CD4-positive, alpha-beta T cell (primary cell): ENCODE results near the gene CRIM1. TPM values are rescaled to one million over a fixed set of nuclear protein-coding genes. Genes with fewer than 3 reads are reported as not detected.
"Not testable (repeated sequence)": the region's sequence is repeated elsewhere in the genome, so short reads cannot be mapped to it uniquely, and the experiment has no call there.

ENCODE experiments used
- ATAC-seq: fragments of 200-7000 bp; cut with Tn5 transposase; one replicate; pipeline ENCODE4 v1.10.0; 2022; ENCODE audit warnings: mild to moderate bottlenecking; ENCODE audit not compliant: poor library complexity
- CTCF ChIA-PET: fragments of 350-600 bp; sonication (Branson Sonifier 250); formaldehyde crosslinking; loops from one replicate; lab custom pipeline; 2021; ENCODE audit warnings: antibody characterized with exemption, inconsistent platforms; lab: Charles Lee
- POLR2A ChIA-PET: fragments of 350-600 bp; sonication (Branson Sonifier 250); formaldehyde crosslinking; loops from one replicate; lab custom pipeline; 2021; ENCODE audit warnings: antibody characterized with exemption, inconsistent platforms; lab: Charles Lee
- DNase-seq, 14 experiments: peaks; one replicate each; pipeline ENCODE4 v3.0.0-alpha.2; 2013 to 2020; ENCODE audit warnings: mixed read lengths in 2 of 14
- H3K27ac ChIP-seq, 2 donors: one replicate each; pipeline versions ENCODE4 v1.5.1 to v1.7.0; 2013; ENCODE audit warnings: low read length in 2 of 2, low read depth in 1 of 2, mild to moderate bottlenecking in 1 of 2
- H3K27me3 ChIP-seq, 2 experiments: 1 replicate in 1 of 2; 2 replicates in 1 of 2; pipeline versions ENCODE4 v1.6.1 to v1.7.0; 2013; ENCODE audit warnings: low read length in 2 of 2, control low read depth in 1 of 2, mild to moderate bottlenecking in 1 of 2, moderate library complexity in 1 of 2; ENCODE audit not compliant: insufficient read depth in 2 of 2, control insufficient read depth in 1 of 2
- H3K36me3 ChIP-seq: one replicate; pipeline ENCODE4 v1.6.1; 2013; ENCODE audit warnings: low read length, control low read depth; ENCODE audit not compliant: insufficient read depth
- H3K4me1 ChIP-seq: one replicate; pipeline ENCODE4 v1.6.1; 2013; ENCODE audit warnings: low read length, control low read depth; ENCODE audit not compliant: insufficient read depth
- H3K4me3 ChIP-seq: one replicate; pipeline ENCODE4 v1.5.1; 2013; ENCODE audit warnings: mild to moderate bottlenecking, low read length, moderate library complexity
- H3K9me3 ChIP-seq, 2 experiments: 1 replicate in 1 of 2; 2 replicates in 1 of 2; pipeline versions ENCODE4 v1.6.1 to v1.7.0; 2013; ENCODE audit warnings: low read length in 2 of 2, mild to moderate bottlenecking in 2 of 2, control low read depth in 1 of 2, moderate library complexity in 1 of 2; ENCODE audit not compliant: control insufficient read depth in 1 of 2, insufficient read depth in 1 of 2
- H3K27ac Mint-ChIP-seq: one replicate; pipeline ENCODE4 v1.8.0; 2020; ENCODE audit warnings: mixed read lengths
- H3K27me3 Mint-ChIP-seq: one replicate; pipeline ENCODE4 v1.8.0; 2021; ENCODE audit warnings: mixed read lengths
- H3K36me3 Mint-ChIP-seq: one replicate; pipeline ENCODE4 v1.8.0; 2021; ENCODE audit warnings: low read depth, mixed read lengths
- H3K4me1 Mint-ChIP-seq: one replicate; pipeline ENCODE4 v1.8.0; 2021; ENCODE audit warnings: low read depth, mixed read lengths
- H3K4me3 Mint-ChIP-seq: one replicate; pipeline ENCODE4 v1.8.0; 2020; ENCODE audit warnings: mild to moderate bottlenecking, mixed read lengths
- H3K9me3 Mint-ChIP-seq: one replicate; pipeline ENCODE4 v1.8.0; 2020; ENCODE audit warnings: mixed read lengths
- intact Hi-C, 2 experiments: fragments of 100-400 bp; cut with DNase I in 1 of 2; cut with micrococcal nuclease in 1 of 2; formaldehyde crosslinking; loops; one replicate each; pipeline versions ENCODE4 v1.15.1 to v1.9.0; 2023 to 2025; cut with DNase I, micrococcal nuclease
- polyA plus RNA-seq, 2 donors: library from polyadenylated mRNA; unstranded; fragments of 120-200 nt; gene quantifications; one replicate each; pipeline ENCODE4 v1.2.1, GENCODE V29; 2013
- total RNA-seq, 174 experiments: library from RNA in 2 of 174; stranded (reverse) in 2 of 174; gene quantifications; one replicate each; pipeline ENCODE4 v1.2.3 and lab custom pipeline; 2021 to 2026
- TF ChIP-seq, protein P1 (sequence below): fragments of 200-600 bp; IDR thresholded peaks from one replicate; pipeline ENCODE4 v1.8.0; 2022; ENCODE audit warnings: antibody characterized with exemption, mild to moderate bottlenecking

The CRIM1 gene, protein sequence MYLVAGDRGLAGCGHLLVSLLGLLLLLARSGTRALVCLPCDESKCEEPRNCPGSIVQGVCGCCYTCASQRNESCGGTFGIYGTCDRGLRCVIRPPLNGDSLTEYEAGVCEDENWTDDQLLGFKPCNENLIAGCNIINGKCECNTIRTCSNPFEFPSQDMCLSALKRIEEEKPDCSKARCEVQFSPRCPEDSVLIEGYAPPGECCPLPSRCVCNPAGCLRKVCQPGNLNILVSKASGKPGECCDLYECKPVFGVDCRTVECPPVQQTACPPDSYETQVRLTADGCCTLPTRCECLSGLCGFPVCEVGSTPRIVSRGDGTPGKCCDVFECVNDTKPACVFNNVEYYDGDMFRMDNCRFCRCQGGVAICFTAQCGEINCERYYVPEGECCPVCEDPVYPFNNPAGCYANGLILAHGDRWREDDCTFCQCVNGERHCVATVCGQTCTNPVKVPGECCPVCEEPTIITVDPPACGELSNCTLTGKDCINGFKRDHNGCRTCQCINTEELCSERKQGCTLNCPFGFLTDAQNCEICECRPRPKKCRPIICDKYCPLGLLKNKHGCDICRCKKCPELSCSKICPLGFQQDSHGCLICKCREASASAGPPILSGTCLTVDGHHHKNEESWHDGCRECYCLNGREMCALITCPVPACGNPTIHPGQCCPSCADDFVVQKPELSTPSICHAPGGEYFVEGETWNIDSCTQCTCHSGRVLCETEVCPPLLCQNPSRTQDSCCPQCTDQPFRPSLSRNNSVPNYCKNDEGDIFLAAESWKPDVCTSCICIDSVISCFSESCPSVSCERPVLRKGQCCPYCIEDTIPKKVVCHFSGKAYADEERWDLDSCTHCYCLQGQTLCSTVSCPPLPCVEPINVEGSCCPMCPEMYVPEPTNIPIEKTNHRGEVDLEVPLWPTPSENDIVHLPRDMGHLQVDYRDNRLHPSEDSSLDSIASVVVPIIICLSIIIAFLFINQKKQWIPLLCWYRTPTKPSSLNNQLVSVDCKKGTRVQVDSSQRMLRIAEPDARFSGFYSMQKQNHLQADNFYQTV
- total RNA-seq (1 to 10 TPM; 1.1 to 1.7 TPM), total RNA-seq (lab: John Stamatoyannopoulos, UW) (2.4 to 74.6 (median 12.8) reads per million in 172 experiments)
- 3.0 TPM for polyA plus RNA-seq (2013, experiment 1 of 2)
- polyA plus RNA-seq (2013, experiment 2 of 2) = 3.0 TPM

DNA sequence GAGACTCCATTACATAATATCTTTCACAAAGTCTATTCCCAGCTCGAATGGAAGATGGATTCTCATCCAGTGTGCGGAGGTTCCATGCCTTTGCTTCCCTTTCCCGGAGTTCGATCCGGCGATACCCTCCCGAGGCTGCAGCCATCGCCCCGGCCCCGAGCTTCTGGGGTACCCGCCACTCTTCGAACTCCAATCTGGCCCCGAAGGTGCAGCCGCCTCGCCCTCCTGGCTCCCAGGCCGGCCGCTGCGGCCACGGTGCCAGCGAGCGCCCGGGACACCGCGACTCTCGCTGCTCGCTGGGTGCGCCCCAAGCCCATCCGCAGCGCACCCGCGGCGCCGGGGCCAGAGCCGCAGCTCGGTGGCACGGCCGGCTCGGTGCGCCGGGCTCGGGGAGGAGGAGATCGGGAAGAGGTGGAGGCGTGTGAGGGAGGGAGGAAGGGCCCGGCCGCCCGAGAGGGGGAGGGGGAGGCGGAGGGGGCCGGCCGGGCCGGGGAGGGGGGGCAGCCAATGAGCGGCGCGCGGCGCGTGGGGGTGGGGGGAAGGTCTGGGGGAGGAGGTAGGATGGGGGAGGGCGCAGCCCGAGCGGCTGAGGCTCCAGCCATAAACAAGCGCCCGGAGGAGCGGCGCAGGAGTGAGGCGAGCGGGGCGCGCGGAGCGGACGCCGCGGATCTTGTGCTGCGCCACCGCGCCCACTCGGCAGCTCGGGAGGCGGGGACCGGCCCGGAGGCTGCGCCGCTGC lies at the start of gene CRIM1:
CRIM1 (plus strand) TSS at position 628 of the 739 bp plus-strand sequence. CDS start 515 bp downstream, outside the sequence.
- ChIA-PET CTCF (interaction anchor here (0.5 kb wide), 1 partner anchor 140 kb away, joined by 5 read pairs; no protein-coding TSS in a partner anchor), POLR2A (no interaction called here)
- TF ChIP-seq, protein P1, sequence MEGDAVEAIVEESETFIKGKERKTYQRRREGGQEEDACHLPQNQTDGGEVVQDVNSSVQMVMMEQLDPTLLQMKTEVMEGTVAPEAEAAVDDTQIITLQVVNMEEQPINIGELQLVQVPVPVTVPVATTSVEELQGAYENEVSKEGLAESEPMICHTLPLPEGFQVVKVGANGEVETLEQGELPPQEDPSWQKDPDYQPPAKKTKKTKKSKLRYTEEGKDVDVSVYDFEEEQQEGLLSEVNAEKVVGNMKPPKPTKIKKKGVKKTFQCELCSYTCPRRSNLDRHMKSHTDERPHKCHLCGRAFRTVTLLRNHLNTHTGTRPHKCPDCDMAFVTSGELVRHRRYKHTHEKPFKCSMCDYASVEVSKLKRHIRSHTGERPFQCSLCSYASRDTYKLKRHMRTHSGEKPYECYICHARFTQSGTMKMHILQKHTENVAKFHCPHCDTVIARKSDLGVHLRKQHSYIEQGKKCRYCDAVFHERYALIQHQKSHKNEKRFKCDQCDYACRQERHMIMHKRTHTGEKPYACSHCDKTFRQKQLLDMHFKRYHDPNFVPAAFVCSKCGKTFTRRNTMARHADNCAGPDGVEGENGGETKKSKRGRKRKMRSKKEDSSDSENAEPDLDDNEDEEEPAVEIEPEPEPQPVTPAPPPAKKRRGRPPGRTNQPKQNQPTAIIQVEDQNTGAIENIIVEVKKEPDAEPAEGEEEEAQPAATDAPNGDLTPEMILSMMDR = no peak
- Mint-ChIP-seq H3K9me3 (no peaks in the 10 kb centered on the region), H3K27me3 (peaks cover 41% of the 10 kb centered on the region), H3K36me3 (no peaks in the 10 kb centered on the region), H3K27ac (no peak within 1 kb of the TSS), H3K4me3 (peak within 1 kb of the TSS; percentile 87), H3K4me1 (peaks cover 31% of the 10 kb centered on the region)
- ATAC-seq = no peak
- peaks cover 19 to 32% of the 10 kb centered on the region in 2 experiments for H3K27me3 ChIP-seq
- H3K27ac ChIP-seq = no peak within 1 kb of the TSS
- no peaks in the 10 kb centered on the region for H3K36me3 ChIP-seq
- H3K9me3 ChIP-seq = no peaks in the 10 kb centered on the region
- intact Hi-C loops = loop anchor here (10.0 kb wide), 3 partner anchors 149 to 381 kb away; no protein-coding TSS in a partner anchor
- H3K4me3 ChIP-seq = peak within 1 kb of the TSS; percentile 58
- peak in 12 of 14 experiments; percentile 2 to 73 (median 40) for DNase-seq
- H3K4me1 ChIP-seq = peaks cover 25% of the 10 kb centered on the region

GRCh38 chr2:36307441-36307840 lies 48.1 kb upstream of the CRIM1 start:
- ChIA-PET POLR2A (no interaction called here), CTCF (no interaction called here)
- H3K4me3 ChIP-seq = no peak overlapping the region

GRCh38 chr2:36310444-36310843 lies 45.1 kb upstream of the CRIM1 start:
- H3K27me3 Mint-ChIP-seq, H3K36me3 ChIP-seq, H3K36me3 Mint-ChIP-seq, POLR2A ChIA-PET, intact Hi-C loops, H3K27ac ChIP-seq, H3K27ac Mint-ChIP-seq, H3K27me3 ChIP-seq, H3K4me1 ChIP-seq, H3K4me3 ChIP-seq, CTCF ChIA-PET, H3K9me3 Mint-ChIP-seq, H3K9me3 ChIP-seq, ATAC-seq, DNase-seq, H3K4me3 Mint-ChIP-seq: not testable (repeated sequence)
- peaks cover 21% of the 10 kb centered on the region for H3K4me1 Mint-ChIP-seq

More at GRCh38 chr2:36307441-36307840, 48.1 kb upstream of the CRIM1 start:
- Histone ChIP-seq H3K9me3 (no peaks in the 10 kb centered on the region), H3K27me3 (no peaks in the 10 kb centered on the region), H3K36me3 (no peaks in the 10 kb centered on the region), H3K27ac (no peak overlapping the region), H3K4me1 (no peaks in the 10 kb centered on the region)
- no peak overlapping the region for H3K4me3 Mint-ChIP-seq
- TF ChIP-seq, protein P1 = no peak
- no peaks in the 10 kb centered on the region for H3K9me3 Mint-ChIP-seq
- no peaks in the 10 kb centered on the region for H3K36me3 Mint-ChIP-seq
- intact Hi-C loops = no loop called here
- no peak overlapping the region for H3K27ac Mint-ChIP-seq
- H3K4me1 Mint-ChIP-seq = peaks cover 21% of the 10 kb centered on the region
- DNase-seq (no peak), ATAC-seq (no peak)
- H3K27me3 Mint-ChIP-seq = no peaks in the 10 kb centered on the region
